ENCODE results near the gene PPIF.

Gene PPIF

DNA sequence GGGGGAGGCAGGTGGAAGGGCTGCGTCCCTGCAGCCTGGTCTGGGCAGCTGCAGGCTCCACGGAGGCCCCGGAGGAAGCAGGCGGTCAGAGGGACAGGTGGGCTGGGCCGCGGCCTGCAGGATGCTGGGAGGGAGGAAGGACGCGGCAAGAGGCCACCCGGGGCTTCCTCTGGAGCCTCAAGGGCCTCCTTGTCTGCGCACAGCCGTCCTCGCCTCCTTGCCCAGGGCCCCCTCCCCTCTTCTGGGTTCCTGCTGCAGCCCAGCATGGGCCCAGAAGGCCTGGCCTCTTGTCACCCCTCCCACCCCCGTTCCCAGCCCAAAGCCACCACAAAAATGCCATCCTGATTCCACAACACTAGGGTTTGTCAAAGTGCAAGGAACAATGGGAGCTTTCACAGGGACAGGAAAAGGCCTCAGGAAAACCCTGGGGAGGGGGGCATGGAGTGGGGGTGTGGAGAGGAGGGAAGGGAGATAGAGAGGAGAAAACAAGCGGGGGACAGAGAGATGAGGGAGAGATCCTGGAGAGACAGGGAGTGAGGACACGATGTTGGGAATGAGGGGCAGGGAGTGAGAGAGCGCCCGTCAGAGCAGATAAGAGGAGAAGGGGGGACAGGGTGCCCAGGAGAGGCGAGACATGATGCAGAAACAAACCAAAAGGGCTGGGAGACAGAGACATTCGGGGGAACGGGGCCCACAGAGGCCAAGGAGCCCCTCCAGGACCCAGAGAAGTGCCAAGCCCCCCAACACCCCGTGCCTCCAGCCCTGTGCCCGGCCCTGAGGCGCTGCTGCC lies 56.4 kb downstream of the PPIF start:
- H3K27ac ChIP-seq, result no peak overlapping the region
- TF ChIP-seq, protein P1, sequence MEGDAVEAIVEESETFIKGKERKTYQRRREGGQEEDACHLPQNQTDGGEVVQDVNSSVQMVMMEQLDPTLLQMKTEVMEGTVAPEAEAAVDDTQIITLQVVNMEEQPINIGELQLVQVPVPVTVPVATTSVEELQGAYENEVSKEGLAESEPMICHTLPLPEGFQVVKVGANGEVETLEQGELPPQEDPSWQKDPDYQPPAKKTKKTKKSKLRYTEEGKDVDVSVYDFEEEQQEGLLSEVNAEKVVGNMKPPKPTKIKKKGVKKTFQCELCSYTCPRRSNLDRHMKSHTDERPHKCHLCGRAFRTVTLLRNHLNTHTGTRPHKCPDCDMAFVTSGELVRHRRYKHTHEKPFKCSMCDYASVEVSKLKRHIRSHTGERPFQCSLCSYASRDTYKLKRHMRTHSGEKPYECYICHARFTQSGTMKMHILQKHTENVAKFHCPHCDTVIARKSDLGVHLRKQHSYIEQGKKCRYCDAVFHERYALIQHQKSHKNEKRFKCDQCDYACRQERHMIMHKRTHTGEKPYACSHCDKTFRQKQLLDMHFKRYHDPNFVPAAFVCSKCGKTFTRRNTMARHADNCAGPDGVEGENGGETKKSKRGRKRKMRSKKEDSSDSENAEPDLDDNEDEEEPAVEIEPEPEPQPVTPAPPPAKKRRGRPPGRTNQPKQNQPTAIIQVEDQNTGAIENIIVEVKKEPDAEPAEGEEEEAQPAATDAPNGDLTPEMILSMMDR (conservative IDR thresholded peaks at IDR 0.05), result no peak

DNA sequence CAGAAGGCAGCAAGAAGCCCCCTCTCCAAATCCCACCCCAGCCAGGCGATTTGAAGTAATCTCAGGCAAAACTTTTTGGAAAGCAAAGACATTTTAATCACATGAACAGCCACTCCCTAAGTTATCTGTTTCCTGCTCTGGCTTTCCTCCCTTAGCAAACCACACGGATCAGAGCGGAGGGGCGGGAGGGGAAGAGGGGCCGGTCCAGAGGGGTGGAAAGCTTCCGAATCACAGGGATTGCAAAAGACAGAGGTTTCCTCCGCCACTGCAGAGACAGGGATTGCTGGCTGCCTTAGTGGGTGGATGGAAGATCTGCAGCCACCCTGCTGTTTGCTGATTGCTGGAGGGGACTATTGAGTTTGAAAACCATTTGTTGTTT lies 57.0 kb downstream of the PPIF start:
- TF ChIP-seq, protein P1 (conservative IDR thresholded peaks at IDR 0.05), result no peak
- no peak overlapping the region for H3K27ac ChIP-seq

DNA sequence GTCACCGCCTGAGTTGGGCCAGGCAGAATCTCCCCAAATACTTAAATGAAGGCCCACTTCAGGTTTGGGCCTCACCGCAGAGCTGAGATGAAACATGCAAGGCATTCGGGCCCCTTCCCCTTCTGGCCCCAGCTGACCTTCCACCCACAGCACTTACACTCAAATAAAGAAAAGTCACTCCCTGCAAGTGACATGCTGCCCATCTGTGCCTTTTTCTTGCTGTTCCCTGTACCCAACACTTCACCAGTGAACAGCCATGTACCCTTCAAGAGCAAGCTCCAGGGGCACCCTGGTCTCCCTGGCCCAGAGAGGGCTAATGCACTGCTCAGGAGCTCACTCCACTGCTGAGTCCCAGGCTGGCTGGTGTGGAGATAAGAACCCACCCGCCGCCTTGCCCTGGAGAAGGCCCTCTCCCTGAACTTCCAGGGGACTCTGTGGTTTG lies 57.4 kb downstream of the PPIF start:
- no peak overlapping the region for H3K27ac ChIP-seq

More for the DNA sequence above, 57.4 kb downstream of the PPIF start:
- TF ChIP-seq, protein P1 (conservative IDR thresholded peaks at IDR 0.05), result no peak
